ENCODE measurements around the gene DNAJB4.
"Not testable (repeated sequence)": the region's sequence is repeated elsewhere in the genome, so short reads cannot be mapped to it uniquely, and the experiment has no call there.

DNAJB4 gene

GRCh38 chr1:77991638-77992037 lies 13.1 kb upstream of the DNAJB4 start:
- no peak for FAIRE-seq

- no peak for FAIRE-seq
Measured at GRCh38 chr1:77994117-77994705, 10.5 kb upstream of the DNAJB4 start.

- FAIRE-seq: no peak
Measured at GRCh38 chr1:77996734-77997133, 8.0 kb upstream of the DNAJB4 start.

DNA sequence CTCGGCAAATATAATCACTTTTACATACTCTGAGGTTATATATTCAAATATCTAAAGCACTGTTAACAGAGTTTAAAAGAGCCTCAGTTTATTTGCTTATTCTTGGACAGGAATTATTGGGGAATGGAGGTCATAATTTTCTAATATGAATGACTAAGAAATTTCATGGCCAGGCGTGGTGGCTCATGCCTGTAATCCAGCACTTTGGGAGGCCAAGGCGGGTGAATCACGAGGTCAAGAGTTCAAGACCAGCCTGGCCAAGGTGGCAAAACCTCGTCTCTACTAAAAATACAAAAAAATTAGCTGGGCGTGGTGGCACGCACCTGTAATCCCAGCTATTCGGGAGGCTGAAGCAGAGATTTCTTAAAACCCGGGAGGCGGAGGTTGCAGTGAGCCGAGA lies 4.2 kb upstream of the DNAJB4 start:
- FAIRE-seq: not testable (repeated sequence)

DNA sequence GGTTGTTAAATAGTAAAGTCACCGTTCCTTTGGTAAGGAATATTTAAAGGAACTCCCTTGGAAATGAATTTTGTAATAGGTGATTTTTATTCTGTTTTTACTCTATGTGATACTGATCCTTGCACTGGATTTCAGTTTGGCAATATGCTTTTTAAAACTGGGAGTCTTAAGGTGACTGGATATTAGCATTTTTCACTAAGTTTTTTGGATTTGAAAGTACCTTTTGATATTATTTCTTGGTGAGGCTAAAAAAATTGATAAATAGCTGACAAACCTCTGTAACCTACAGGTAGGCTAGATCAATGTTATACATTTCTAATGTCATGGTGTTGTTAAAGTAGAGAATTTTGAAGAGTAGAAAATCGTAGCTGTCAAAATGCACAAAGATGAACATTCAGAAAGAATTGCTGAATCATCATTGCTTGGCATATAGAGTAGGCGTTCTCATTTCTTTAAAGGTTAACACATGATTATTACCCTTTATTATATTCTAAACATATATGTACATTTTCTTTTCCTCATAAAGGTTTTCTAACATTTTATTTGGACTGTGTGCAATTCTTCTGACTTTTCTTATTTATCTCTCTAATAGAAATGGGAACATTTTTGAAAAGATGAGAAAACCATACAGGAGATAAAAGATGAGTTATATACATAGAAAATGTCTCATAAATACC lies 1.5 kb upstream of the DNAJB4 start:
- FAIRE-seq: peak; percentile 81

GRCh38 chr1:78003882-78004718 lies 639 bp upstream of the DNAJB4 start:
- no peak for FAIRE-seq

GRCh38 chr1:78005448-78005722 lies 646 bp downstream of the DNAJB4 start:
- no peak for FAIRE-seq

GRCh38 chr1:78005755-78006154 lies 1.0 kb downstream of the DNAJB4 start:
- peak; percentile 73 for FAIRE-seq

- FAIRE-seq: no peak
Measured at GRCh38 chr1:78006521-78006920, 1.8 kb downstream of the DNAJB4 start.

- no peak for FAIRE-seq
Measured at GRCh38 chr1:78007677-78008341, 3.1 kb downstream of the DNAJB4 start.

- FAIRE-seq: no peak
Measured at GRCh38 chr1:78009276-78009675, 4.5 kb downstream of the DNAJB4 start.

DNA sequence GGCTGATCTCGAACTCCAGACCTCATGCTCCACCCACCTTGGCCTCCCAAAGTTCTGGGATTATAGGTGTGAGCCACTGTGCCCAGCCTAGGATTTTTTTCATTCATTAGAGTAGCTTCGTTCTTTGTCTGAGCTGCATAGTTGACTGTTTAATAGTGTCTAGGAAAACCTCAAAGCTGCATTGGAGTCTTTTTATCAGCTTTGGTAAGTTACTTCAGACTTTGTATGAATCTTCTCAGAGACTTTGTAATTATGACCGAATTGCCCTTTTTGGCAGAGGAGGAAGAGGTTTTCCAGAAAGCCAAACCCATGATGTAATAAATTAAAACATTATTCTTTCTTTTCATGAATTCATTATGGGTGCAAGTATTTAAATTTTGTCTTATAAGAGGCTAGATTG lies 5.1 kb downstream of the DNAJB4 start:
- FAIRE-seq: no peak

- FAIRE-seq: no peak
Measured at GRCh38 chr1:78011050-78011449, 6.3 kb downstream of the DNAJB4 start.

DNA sequence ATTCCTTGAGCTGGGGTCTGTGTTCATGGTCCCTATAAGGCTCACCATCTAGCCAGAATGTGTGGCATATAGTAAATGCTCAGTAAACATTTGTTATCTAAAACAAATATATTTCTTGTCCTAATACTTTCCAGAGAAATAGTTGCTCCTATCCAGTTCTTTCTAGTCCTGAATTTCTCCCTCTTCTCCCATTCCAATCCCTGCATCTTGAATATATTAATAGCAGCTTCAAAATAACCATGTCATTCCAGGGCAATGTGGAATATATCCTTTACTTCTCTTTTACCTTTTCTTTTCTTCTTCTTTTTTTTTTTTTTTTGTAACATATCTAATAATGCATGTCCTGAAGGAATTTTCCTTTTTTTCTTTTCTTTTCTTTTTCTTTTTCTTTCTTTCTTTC lies 10.4 kb downstream of the DNAJB4 start:
- no peak for FAIRE-seq

DNA sequence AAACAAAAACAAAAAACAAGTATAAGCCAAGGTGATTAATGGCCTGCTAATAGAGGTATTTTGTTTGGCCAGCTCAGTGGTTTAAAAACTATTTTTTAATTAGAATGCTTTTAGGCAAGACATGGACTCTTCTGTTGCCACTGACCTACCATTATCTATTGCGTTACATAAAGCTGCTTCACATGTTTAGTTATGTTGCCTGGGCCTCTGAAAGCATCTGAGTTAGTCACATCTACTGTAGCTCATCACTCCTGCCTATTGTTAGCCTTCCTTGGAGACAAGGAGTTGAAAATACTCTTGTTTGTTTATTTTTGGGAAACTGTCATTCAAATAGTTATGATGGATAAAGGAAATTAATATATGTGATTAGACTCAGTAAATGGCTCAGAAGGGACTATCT lies 14.3 kb downstream of the DNAJB4 start:
- no peak for FAIRE-seq

- not testable (repeated sequence) for FAIRE-seq
Measured at GRCh38 chr1:78021134-78021533, 16.4 kb downstream of the DNAJB4 start.

GRCh38 chr1:78029793-78030192 lies 25.1 kb downstream of the DNAJB4 start:
- FAIRE-seq: no peak

GRCh38 chr1:78032996-78033796 lies 28.5 kb downstream of the DNAJB4 start:
- no peak for FAIRE-seq

- FAIRE-seq: no peak
Measured at GRCh38 chr1:78033797-78034172, 29.0 kb downstream of the DNAJB4 start.

GRCh38 chr1:78035121-78035520 lies 30.4 kb downstream of the DNAJB4 start:
- no peak for FAIRE-seq

GRCh38 chr1:78036450-78036849 lies 31.7 kb downstream of the DNAJB4 start:
- no peak for FAIRE-seq

DNA sequence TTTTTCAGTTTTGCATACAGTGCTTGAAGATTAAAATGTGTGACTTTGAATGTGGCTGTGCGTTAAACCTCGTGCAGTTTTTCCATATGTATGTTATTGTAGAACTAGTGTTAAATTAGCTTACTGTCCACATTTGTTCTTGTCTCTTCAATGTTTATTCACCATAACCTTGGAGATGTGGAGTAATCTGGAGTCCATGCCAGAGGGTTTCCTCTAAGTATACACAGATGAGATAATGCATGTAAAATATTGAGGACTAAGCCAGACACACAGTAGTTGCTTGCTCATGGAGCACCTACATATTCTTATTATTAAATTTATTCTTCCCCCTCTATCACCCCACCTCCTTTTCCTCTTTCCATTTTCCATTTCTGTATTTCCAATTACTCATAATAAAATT lies 33.3 kb downstream of the DNAJB4 start:
- FAIRE-seq: no peak

DNA sequence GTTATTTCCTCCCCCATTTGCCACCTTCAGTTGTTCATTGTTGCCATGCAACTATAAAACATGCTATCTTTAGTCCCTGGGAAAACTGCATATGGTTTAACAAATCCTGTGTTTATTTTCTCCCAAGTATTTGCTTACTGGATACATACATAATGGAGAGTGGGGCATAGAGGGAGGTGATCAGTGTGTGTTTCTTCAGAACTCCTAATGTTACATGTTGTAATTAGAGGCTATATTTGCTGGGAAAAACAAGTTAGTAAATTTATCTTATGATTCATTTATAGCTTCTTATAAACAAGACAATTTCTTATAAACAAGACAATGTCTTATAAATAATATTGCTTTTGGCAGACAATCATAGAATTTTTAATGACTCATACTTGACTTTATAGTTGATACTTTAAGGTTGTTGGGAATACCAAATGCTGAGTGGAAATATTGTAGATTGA lies 33.8 kb downstream of the DNAJB4 start:
- no peak for FAIRE-seq

All from A204.1 (cell line).